ENCODE results near the gene OR7G1.
"Not testable (repeated sequence)": the region's sequence is repeated elsewhere in the genome, so short reads cannot be mapped to it uniquely, and the experiment has no call there.

The OR7G1 gene

GRCh38 chr19:9078651-9079050 lies 36.9 kb downstream of the OR7G1 start:
- in situ Hi-C loops (cut with MboI; ENCODE audit: low sequenced_read_pairs) = no loop called here

GRCh38 chr19:9076901-9077300 lies 38.7 kb downstream of the OR7G1 start:
- in situ Hi-C loops (cut with MboI; ENCODE audit: low sequenced_read_pairs) = no loop called here

- in situ Hi-C loops (cut with MboI; ENCODE audit: low sequenced_read_pairs) = no loop called here
These were observed 40.3 kb downstream of the OR7G1 start for GRCh38 chr19:9075064-9075949.

GRCh38 chr19:9073806-9074205 lies 41.8 kb downstream of the OR7G1 start:
- in situ Hi-C loops (cut with MboI; ENCODE audit: low sequenced_read_pairs) = no loop called here

- in situ Hi-C loops (cut with MboI; ENCODE audit: low sequenced_read_pairs) = not testable (repeated sequence)
These were observed 43.8 kb downstream of the OR7G1 start for GRCh38 chr19:9071720-9072119.

- in situ Hi-C loops (cut with MboI; ENCODE audit: low sequenced_read_pairs) = no loop called here
These were observed 45.5 kb downstream of the OR7G1 start for GRCh38 chr19:9070066-9070465.

- in situ Hi-C loops (cut with MboI; ENCODE audit: low sequenced_read_pairs) = no loop called here
These were observed 50.0 kb downstream of the OR7G1 start for GRCh38 chr19:9065457-9066014.
